NCI-H2196 (cell line): ENCODE data around the gene GPR179.
A peak's percentile ranks its signal among the peaks of the same experiment; 100 is the strongest.

Source experiments
- DNase-seq: peaks from one replicate; lab custom pipeline; 2025; ENCODE audit not compliant: unreplicated experiment; lab: John Stamatoyannopoulos, UW

The GPR179 gene

GRCh38 chr17:38343608-38344419 lies at the start of gene GPR179:
GPR179 (minus strand) TSS chr17:38343956; CDS start chr17:38343789, 167 bp downstream.
- DNase-seq: no peak

- no peak for DNase-seq
Observed at GRCh38 chr17:38379448-38379847, 35.7 kb upstream of the GPR179 start.

GRCh38 chr17:38369124-38369886 lies 25.5 kb upstream of the GPR179 start:
- DNase-seq: no peak

- DNase-seq: no peak
Observed at GRCh38 chr17:38364741-38365140, 21.0 kb upstream of the GPR179 start.

GRCh38 chr17:38363016-38363415 lies 19.3 kb upstream of the GPR179 start:
- no peak for DNase-seq

GRCh38 chr17:38361694-38362465 lies 18.1 kb upstream of the GPR179 start:
- no peak for DNase-seq

GRCh38 chr17:38358586-38359513 lies 15.1 kb upstream of the GPR179 start:
- peak; percentile 2 for DNase-seq

- no peak for DNase-seq
Observed at GRCh38 chr17:38357486-38358123, 13.8 kb upstream of the GPR179 start.

- no peak for DNase-seq
Observed at GRCh38 chr17:38355251-38355650, 11.5 kb upstream of the GPR179 start.

- no peak for DNase-seq
Observed at GRCh38 chr17:38354466-38354865, 10.7 kb upstream of the GPR179 start.

- DNase-seq: no peak
Observed at GRCh38 chr17:38353668-38354067, 9.9 kb upstream of the GPR179 start.

GRCh38 chr17:38353086-38353604 lies 9.4 kb upstream of the GPR179 start:
- no peak for DNase-seq

- no peak for DNase-seq
Observed at GRCh38 chr17:38352245-38353085, 8.7 kb upstream of the GPR179 start.

- DNase-seq: peak; percentile 83
Observed at GRCh38 chr17:38351412-38352222, 7.9 kb upstream of the GPR179 start, which contains the start of gene SOCS7. SOCS7 (plus strand) TSS chr17:38351844; CDS start chr17:38352053, 209 bp downstream.

GRCh38 chr17:38350035-38350434 lies 6.3 kb upstream of the GPR179 start:
- no peak for DNase-seq

GRCh38 chr17:38349097-38349730 lies 5.5 kb upstream of the GPR179 start:
- peak; percentile 65 for DNase-seq

- no peak for DNase-seq
Observed at GRCh38 chr17:38345743-38346142, 2.0 kb upstream of the GPR179 start.
